ENCODE results near the gene C6orf89. TPM values are rescaled to one million over a fixed set of nuclear protein-coding genes. Genes with fewer than 3 reads are reported as not detected.

The C6orf89 gene
- total and polyA plus RNA-seq, 5 donors = 53.2 to 83.9 (median 75.3) TPM

Other genes with a start within 250 kb of the C6orf89 start
- gene CDKN1A, start 207.2 kb upstream of the C6orf89 start, total RNA-seq = 10 to 100 TPM; 38.5 to 68.6 (median 52.9) TPM
- gene CDKN1A, start 207.2 kb upstream of the C6orf89 start, polyA plus RNA-seq = 59.8 TPM
- gene RAB44, start 188.1 kb upstream of the C6orf89 start, total RNA-seq = under 1 TPM in 2 of 4 donors, not detected in 2; 0.06 TPM
- gene RAB44, start 188.1 kb upstream of the C6orf89 start, polyA plus RNA-seq = not detected
- 10 to 100 TPM; 31.7 to 80.9 (median 70.3) TPM for gene CPNE5, start 46.5 kb upstream of the C6orf89 start, total RNA-seq
- gene CPNE5, start 46.5 kb upstream of the C6orf89 start, polyA plus RNA-seq = 27.5 TPM
- 10 to 100 TPM; 49.4 to 72.4 (median 63.7) TPM for gene PPIL1, start 11.1 kb upstream of the C6orf89 start, total RNA-seq
- gene PPIL1, start 11.1 kb upstream of the C6orf89 start, polyA plus RNA-seq = 75.6 TPM
- 100 to 1,000 TPM in 1 of 4 donors, 10 to 100 TPM in 3; 35.0 to 125 (median 45.1) TPM for gene PI16, start 68.8 kb downstream of the C6orf89 start, total RNA-seq
- 69.5 TPM for gene PI16, start 68.8 kb downstream of the C6orf89 start, polyA plus RNA-seq
- 100 to 1,000 TPM; 217 to 249 (median 227) TPM for gene MTCH1, start 100.2 kb downstream of the C6orf89 start, total RNA-seq
- gene MTCH1, start 100.2 kb downstream of the C6orf89 start, polyA plus RNA-seq = 198 TPM
- gene FGD2, start 119.7 kb downstream of the C6orf89 start, total RNA-seq = 10 to 100 TPM in 2 of 4 donors, 1 to 10 TPM in 2; 6.4 to 14.0 (median 10.7) TPM
- gene FGD2, start 119.7 kb downstream of the C6orf89 start, polyA plus RNA-seq = 5.1 TPM

Measured in right cardiac atrium (tissue), 5 donors.